ENCODE measurements around the gene XYLT1. TPM values are rescaled to one million over a fixed set of nuclear protein-coding genes. Genes with fewer than 3 reads are reported as not detected.

The XYLT1 gene
- polyA plus RNA-seq, 1 donor from 2014 or later = 3.3 TPM

DNA sequence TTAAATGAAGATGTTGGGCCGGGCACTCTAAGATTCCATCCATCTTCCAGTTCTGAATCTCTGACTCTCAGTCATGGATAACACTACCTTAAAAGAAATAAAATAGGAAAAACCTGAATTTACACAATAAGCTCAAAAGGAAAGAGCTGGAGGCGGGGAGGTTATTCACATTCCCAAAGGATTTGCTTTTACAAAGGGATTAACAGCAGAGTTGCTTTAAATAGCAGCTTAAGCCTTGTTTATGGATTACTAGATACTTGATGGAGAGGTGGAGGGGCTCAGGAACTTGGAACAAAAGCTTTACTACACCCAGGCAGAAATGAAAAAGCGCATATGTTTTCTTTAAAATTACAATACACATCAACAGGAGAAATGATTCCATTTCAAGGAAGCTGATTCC lies 84.5 kb downstream of the XYLT1 start:
- H3K4me3 ChIP-seq (ENCODE audit: low read length) = peak overlapping the region; percentile 3
- H3K27ac ChIP-seq (ENCODE audit: low read length) = no peak overlapping the region
- no peak for TF ChIP-seq RAD21 (conservative IDR thresholded peaks at IDR 0.05)
- TF ChIP-seq, protein P1, sequence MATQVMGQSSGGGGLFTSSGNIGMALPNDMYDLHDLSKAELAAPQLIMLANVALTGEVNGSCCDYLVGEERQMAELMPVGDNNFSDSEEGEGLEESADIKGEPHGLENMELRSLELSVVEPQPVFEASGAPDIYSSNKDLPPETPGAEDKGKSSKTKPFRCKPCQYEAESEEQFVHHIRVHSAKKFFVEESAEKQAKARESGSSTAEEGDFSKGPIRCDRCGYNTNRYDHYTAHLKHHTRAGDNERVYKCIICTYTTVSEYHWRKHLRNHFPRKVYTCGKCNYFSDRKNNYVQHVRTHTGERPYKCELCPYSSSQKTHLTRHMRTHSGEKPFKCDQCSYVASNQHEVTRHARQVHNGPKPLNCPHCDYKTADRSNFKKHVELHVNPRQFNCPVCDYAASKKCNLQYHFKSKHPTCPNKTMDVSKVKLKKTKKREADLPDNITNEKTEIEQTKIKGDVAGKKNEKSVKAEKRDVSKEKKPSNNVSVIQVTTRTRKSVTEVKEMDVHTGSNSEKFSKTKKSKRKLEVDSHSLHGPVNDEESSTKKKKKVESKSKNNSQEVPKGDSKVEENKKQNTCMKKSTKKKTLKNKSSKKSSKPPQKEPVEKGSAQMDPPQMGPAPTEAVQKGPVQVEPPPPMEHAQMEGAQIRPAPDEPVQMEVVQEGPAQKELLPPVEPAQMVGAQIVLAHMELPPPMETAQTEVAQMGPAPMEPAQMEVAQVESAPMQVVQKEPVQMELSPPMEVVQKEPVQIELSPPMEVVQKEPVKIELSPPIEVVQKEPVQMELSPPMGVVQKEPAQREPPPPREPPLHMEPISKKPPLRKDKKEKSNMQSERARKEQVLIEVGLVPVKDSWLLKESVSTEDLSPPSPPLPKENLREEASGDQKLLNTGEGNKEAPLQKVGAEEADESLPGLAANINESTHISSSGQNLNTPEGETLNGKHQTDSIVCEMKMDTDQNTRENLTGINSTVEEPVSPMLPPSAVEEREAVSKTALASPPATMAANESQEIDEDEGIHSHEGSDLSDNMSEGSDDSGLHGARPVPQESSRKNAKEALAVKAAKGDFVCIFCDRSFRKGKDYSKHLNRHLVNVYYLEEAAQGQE (IDR thresholded peaks at IDR 0.05; ENCODE audit: borderline replicate concordance) = no peak
- no peak for TF ChIP-seq MXI1 (conservative IDR thresholded peaks at IDR 0.05; ENCODE audit: poor library complexity, severe bottlenecking)
- no peak for TF ChIP-seq SMC3 (conservative IDR thresholded peaks at IDR 0.05; ENCODE audit: poor library complexity)
- no peak overlapping the region for H2AFZ ChIP-seq (ENCODE audit: low read depth, low read length)
- H3K27me3 ChIP-seq (ENCODE audit: insufficient read depth, low read depth, low read length) = no peaks in the 10 kb centered on the region
- no peak overlapping the region for H3K4me2 ChIP-seq (ENCODE audit: low read length)
- H4K20me1 ChIP-seq (ENCODE audit: insufficient read depth) = no peaks in the 10 kb centered on the region
- H3K9me2 ChIP-seq (ENCODE audit: insufficient read depth, low read length) = no peaks in the 10 kb centered on the region
- H3K9ac ChIP-seq (ENCODE audit: low read length) = no peak overlapping the region
- no peaks in the 10 kb centered on the region for H3F3A ChIP-seq (ENCODE audit: insufficient read depth, low read length, poor library complexity, severe bottlenecking)
- H3K36me3 ChIP-seq (ENCODE audit: insufficient read depth, low read length) = no peaks in the 10 kb centered on the region
- H3K79me2 ChIP-seq (replicated peaks; ENCODE audit: insufficient read depth, low read length) = peaks cover 24% of the 10 kb centered on the region
- no peaks in the 10 kb centered on the region for H3K9me3 ChIP-seq (ENCODE audit: low read length)

DNA sequence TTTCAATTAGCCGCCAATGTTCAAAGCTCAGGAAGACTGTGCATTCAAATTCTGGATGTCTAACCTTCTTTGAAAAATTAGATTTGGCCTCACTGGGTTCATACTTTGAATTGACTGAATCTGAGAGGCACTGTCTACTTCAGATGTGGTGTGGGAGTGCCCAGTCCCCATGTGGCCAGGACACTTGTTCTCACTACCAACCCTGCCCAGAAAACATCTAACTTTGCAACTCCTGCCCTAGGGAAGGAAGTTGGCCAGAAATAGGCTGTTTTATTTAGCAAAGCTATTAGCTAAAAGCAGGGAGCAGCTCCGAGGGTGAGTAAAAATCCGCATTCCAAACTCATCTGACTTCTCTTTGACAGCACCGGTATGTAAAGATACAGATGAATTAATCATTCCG lies 86.3 kb downstream of the XYLT1 start:
- TF ChIP-seq EP300 (conservative IDR thresholded peaks at IDR 0.05; ENCODE audit: poor library complexity, severe bottlenecking) (no peak), RAD21 (conservative IDR thresholded peaks at IDR 0.05) (no peak), POLR2AphosphoS5 (IDR thresholded peaks at IDR 0.05) (no peak), EZH2 (IDR thresholded peaks at IDR 0.05; ENCODE audit: borderline replicate concordance, insufficient read depth, low read length, poor library complexity, severe bottlenecking) (no peak), TAF1 (IDR thresholded peaks at IDR 0.05; ENCODE audit: low read depth) (no peak), SMC3 (conservative IDR thresholded peaks at IDR 0.05; ENCODE audit: poor library complexity) (no peak), MXI1 (conservative IDR thresholded peaks at IDR 0.05; ENCODE audit: poor library complexity, severe bottlenecking) (no peak)
- TF ChIP-seq, protein P2, sequence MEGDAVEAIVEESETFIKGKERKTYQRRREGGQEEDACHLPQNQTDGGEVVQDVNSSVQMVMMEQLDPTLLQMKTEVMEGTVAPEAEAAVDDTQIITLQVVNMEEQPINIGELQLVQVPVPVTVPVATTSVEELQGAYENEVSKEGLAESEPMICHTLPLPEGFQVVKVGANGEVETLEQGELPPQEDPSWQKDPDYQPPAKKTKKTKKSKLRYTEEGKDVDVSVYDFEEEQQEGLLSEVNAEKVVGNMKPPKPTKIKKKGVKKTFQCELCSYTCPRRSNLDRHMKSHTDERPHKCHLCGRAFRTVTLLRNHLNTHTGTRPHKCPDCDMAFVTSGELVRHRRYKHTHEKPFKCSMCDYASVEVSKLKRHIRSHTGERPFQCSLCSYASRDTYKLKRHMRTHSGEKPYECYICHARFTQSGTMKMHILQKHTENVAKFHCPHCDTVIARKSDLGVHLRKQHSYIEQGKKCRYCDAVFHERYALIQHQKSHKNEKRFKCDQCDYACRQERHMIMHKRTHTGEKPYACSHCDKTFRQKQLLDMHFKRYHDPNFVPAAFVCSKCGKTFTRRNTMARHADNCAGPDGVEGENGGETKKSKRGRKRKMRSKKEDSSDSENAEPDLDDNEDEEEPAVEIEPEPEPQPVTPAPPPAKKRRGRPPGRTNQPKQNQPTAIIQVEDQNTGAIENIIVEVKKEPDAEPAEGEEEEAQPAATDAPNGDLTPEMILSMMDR (IDR thresholded peaks at IDR 0.05; ENCODE audit: poor library complexity, severe bottlenecking) = no peak
- TF ChIP-seq, protein P1 (IDR thresholded peaks at IDR 0.05; ENCODE audit: borderline replicate concordance) = no peak
- Histone ChIP-seq H3K9me2 (ENCODE audit: insufficient read depth, low read length) (no peaks in the 10 kb centered on the region), H3K9ac (ENCODE audit: low read length) (no peak overlapping the region), H3K9me3 (ENCODE audit: low read length) (no peaks in the 10 kb centered on the region), H3F3A (ENCODE audit: insufficient read depth, low read length, poor library complexity, severe bottlenecking) (no peaks in the 10 kb centered on the region), H4K20me1 (ENCODE audit: insufficient read depth) (no peaks in the 10 kb centered on the region), H3K79me2 (replicated peaks; ENCODE audit: insufficient read depth, low read length) (peaks cover 24% of the 10 kb centered on the region), H2AFZ (ENCODE audit: low read depth, low read length) (no peak overlapping the region), H3K36me3 (ENCODE audit: insufficient read depth, low read length) (no peaks in the 10 kb centered on the region), H3K27ac (ENCODE audit: low read length) (peak overlapping the region; percentile 28), H3K4me2 (ENCODE audit: low read length) (no peak overlapping the region), H3K4me3 (ENCODE audit: low read length) (no peak overlapping the region), H3K27me3 (ENCODE audit: insufficient read depth, low read depth, low read length) (no peaks in the 10 kb centered on the region)
